RWPE2 (cell line): Measurements from ENCODE around the gene PIBF1.
"Not testable (repeated sequence)": the region's sequence is repeated elsewhere in the genome, so short reads cannot be mapped to it uniquely, and the experiment has no call there.

Experiments
- ATAC-seq: fragments of 200-7000 bp; cut with Tn5 transposase; 3 replicates; pipeline ENCODE4 v1.9.1; 2021; ENCODE audit warnings: low read depth
- DNase-seq: peaks from one replicate; pipeline ENCODE4 v3.0.0-alpha.2; 2020; ENCODE audit warnings: low spot score
- H3K27ac ChIP-seq: fragments of 450-650 bp; 2 replicates; pipeline ENCODE4 v1.5.1; 2017; ENCODE audit warnings: mild to moderate bottlenecking; ENCODE audit not compliant: poor library complexity, severe bottlenecking
- H3K27me3 ChIP-seq: fragments of 250-450 bp; sonication (Bioruptor Pico); 2 replicates; pipeline ENCODE4 v1.5.1; 2021; ENCODE audit warnings: mild to moderate bottlenecking, moderate library complexity; ENCODE audit not compliant: insufficient read depth, poor library complexity, severe bottlenecking
- H3K36me3 ChIP-seq: fragments of 250-450 bp; sonication (Bioruptor Pico); 2 replicates; pipeline ENCODE4 v1.5.1; 2020; ENCODE audit warnings: low read depth, mild to moderate bottlenecking, moderate library complexity
- H3K4me1 ChIP-seq: fragments of 250-450 bp; sonication (Bioruptor Pico); 2 replicates; pipeline ENCODE4 v1.5.1; 2021; ENCODE audit warnings: mild to moderate bottlenecking, moderate library complexity; ENCODE audit not compliant: insufficient read depth, poor library complexity, severe bottlenecking
- H3K4me3 ChIP-seq: fragments of 250-450 bp; sonication (Bioruptor Pico); 2 replicates; pipeline ENCODE4 v1.5.1; 2021; ENCODE audit warnings: mild to moderate bottlenecking, moderate library complexity; ENCODE audit not compliant: severe bottlenecking
- H3K9me3 ChIP-seq: fragments of 250-450 bp; sonication (Bioruptor Pico); 2 replicates; pipeline ENCODE4 v1.5.1; 2021; ENCODE audit warnings: mild to moderate bottlenecking, moderate library complexity; ENCODE audit not compliant: severe bottlenecking
- TF ChIP-seq, protein P1 (sequence below): fragments of 450-650 bp; IDR thresholded peaks from one replicate; pipeline ENCODE4 v1.5.1; 2017; ENCODE audit warnings: mild to moderate bottlenecking, moderate library complexity; ENCODE audit not compliant: poor library complexity, severe bottlenecking

The PIBF1 gene

DNA sequence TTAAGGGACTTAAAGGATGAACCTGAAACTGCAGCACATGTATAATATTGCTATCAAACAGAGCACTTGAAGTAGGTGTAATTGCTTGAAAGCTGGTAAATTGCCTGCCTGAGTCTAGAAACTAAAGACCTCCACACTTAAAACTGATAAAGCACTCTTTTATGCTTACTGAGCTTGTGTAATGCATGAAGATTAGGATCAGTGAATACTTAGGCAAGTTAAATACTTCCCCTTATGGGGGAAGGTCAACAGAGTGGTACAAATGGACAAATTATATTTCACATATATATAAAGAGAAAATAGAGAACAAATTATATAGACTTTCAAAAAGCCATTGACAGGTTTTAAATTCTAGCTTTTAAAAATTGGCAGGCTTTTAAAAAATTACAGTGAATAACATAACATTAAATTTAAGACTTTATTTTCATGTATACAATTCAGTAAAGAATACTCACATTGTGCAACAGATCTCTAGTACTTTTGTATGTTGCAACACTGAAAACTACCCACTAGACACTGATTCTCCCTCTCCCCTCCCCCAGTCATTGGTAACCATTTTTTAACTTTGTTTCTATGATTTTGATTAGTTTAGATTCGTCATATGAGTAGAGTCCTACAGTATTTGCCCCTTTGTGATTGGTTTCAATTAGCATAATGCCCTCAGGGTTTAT is 23.9 kb downstream of the PIBF1 start:
- no peaks in the 10 kb centered on the region for H3K27me3 ChIP-seq
- H3K4me1 ChIP-seq: no peaks in the 10 kb centered on the region
- TF ChIP-seq, protein P1, sequence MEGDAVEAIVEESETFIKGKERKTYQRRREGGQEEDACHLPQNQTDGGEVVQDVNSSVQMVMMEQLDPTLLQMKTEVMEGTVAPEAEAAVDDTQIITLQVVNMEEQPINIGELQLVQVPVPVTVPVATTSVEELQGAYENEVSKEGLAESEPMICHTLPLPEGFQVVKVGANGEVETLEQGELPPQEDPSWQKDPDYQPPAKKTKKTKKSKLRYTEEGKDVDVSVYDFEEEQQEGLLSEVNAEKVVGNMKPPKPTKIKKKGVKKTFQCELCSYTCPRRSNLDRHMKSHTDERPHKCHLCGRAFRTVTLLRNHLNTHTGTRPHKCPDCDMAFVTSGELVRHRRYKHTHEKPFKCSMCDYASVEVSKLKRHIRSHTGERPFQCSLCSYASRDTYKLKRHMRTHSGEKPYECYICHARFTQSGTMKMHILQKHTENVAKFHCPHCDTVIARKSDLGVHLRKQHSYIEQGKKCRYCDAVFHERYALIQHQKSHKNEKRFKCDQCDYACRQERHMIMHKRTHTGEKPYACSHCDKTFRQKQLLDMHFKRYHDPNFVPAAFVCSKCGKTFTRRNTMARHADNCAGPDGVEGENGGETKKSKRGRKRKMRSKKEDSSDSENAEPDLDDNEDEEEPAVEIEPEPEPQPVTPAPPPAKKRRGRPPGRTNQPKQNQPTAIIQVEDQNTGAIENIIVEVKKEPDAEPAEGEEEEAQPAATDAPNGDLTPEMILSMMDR: no peak
- ATAC-seq (no peak), DNase-seq (no peak)
- no peak overlapping the region for H3K4me3 ChIP-seq
- no peak overlapping the region for H3K27ac ChIP-seq
- H3K9me3 ChIP-seq: no peaks in the 10 kb centered on the region
- peaks cover 46% of the 10 kb centered on the region for H3K36me3 ChIP-seq

DNA sequence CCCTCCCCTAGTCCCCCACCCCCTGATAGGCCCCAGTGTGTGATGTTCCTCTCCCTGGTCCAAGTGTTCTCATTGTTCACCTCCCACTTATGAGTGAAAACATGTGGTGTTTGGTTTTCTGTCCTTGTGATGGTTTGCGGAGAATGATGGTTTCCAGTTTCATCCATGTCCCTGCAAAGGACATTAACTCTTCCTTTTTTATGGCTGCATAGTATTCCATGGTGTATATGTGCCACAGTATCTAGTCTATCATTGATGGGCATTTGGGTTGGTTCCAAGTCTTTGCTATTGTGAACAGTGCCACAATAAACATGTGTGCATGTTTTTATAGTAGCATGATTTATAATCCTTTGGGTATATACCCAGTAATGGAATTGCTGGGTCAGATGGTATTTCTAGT is 24.6 kb downstream of the PIBF1 start:
- H3K27ac ChIP-seq, H3K9me3 ChIP-seq, ATAC-seq, DNase-seq, H3K4me1 ChIP-seq, H3K4me3 ChIP-seq, H3K27me3 ChIP-seq: not testable (repeated sequence)
- H3K36me3 ChIP-seq: peaks cover 47% of the 10 kb centered on the region

DNA sequence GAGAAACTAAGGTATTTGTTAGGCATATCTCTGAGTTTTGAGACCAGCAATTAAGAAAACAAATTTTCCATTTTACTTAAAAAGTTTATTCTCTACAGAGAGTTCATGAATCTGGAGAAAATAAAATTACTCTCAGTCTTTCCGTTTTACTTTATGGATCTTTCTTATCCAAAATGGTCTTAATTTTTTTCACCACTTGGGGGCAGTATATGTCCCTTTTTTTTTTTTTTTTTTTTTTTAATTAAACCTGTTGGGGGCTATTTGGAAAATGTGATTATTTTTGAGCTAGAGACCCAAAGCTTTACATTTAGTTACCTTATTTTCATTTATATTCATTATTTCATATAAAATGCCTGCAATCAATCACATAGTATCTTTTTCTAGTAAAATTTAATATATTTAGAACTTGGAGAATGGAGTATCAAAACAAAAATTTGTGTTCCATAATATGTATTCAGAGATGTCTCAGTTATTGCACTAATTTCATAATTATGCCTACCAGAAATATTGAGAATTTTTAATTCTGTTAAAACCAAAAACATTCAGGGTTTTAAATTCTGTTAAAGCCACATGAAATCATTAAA is 27.1 kb downstream of the PIBF1 start:
- ATAC-seq (no peak), DNase-seq (no peak)
- Histone ChIP-seq H3K4me3 (no peak overlapping the region), H3K27me3 (no peaks in the 10 kb centered on the region), H3K9me3 (no peaks in the 10 kb centered on the region), H3K36me3 (peaks cover 48% of the 10 kb centered on the region), H3K4me1 (no peaks in the 10 kb centered on the region), H3K27ac (no peak overlapping the region)
- TF ChIP-seq, protein P1: peak; percentile 72

DNA sequence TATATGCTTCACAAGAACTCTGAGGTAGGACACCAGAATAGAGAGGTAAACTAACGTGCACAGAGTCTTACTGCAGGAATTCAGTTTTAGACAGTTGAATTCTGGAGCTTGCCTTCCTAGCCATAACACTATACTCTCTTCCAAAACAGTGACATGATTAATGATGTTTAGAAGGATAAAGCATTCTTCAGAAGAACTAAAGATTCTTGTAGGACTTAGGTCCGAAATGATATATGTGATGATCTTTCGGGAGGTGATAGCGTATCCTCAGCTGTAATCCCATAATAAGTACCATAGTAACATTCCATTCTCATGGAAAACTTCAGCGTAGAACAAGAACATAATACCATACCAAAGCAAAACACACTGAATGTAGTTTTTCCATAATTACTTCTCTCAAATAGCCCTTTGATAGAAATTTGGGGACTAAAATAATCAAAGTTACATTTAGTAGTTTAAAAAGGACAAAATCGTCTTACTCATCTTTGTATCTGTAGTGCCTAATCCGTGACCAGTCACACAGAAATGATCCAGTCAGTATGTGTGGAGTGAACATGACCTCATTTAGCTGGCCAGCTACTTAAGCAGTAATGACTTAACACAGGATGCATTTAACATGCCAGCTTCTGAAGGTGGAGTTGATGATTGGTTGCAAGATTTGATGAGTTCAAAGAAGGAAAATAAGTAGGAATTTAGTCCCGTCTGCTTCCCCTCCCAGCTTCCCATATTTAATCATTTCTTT is 38.4 kb downstream of the PIBF1 start:
- DNase-seq: no peak

DNA sequence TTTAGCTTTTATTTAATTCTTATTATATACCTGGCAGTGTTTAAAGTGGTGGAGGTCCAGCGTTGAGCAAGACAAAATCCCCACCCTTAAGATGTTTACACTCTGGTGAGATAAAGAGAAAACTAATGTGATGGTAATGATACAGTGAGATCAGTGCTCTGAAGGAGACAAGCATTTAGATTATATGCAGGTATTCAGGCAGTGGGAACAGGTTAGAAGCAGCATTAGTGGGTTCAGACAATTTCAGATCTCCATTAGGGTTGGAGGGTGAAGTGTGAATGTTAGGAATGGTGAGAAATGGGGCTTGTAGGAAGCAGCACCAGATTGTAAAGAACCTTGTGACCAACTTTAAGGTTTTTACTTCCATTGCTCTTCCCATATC is 39.0 kb downstream of the PIBF1 start:
- no peak for ATAC-seq
- Histone ChIP-seq H3K9me3 (no peaks in the 10 kb centered on the region), H3K36me3 (peaks cover 44% of the 10 kb centered on the region), H3K4me1 (no peaks in the 10 kb centered on the region), H3K27ac (no peak overlapping the region), H3K4me3 (no peak overlapping the region), H3K27me3 (no peaks in the 10 kb centered on the region)
- TF ChIP-seq, protein P1: no peak
- DNase-seq: no peak

More for the DNA sequence above, 38.4 kb downstream of the PIBF1 start:
- H3K27me3 ChIP-seq: no peaks in the 10 kb centered on the region
- H3K9me3 ChIP-seq: no peaks in the 10 kb centered on the region
- no peak overlapping the region for H3K27ac ChIP-seq
- H3K4me3 ChIP-seq: no peak overlapping the region
- H3K4me1 ChIP-seq: no peaks in the 10 kb centered on the region
- TF ChIP-seq, protein P1: no peak
- peaks cover 45% of the 10 kb centered on the region for H3K36me3 ChIP-seq
- no peak for ATAC-seq
